ENCODE data around the gene C2CD4C.
"Not testable (repeated sequence)": the region's sequence is repeated elsewhere in the genome, so short reads cannot be mapped to it uniquely, and the experiment has no call there.

C2CD4C gene

GRCh38 chr19:418761-419671 lies 10.1 kb upstream of the C2CD4C start:
- no peak for DNase-seq (ENCODE audit: low read depth in 3 of 3, low spot score in 1 of 3)

DNA sequence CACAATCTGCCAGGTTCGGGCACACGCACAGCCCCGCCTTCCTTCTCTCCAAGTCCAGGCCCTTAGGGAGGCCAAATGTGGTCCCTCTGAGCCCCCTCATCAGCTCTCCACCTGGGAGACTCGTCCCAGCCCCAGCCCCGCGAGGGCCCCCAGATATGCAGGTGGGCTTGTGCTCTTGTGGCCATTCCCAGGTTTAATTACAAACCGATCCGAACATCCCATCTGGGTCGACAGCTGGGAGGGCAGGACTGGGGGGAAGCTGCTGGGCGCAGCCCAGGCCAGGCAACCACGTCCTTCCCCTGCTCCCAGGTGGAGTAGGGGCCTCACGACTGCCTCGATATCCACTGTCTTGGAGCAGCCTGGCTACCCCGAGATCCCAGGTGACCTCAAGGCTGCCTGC lies 7.5 kb upstream of the C2CD4C start:
- DNase-seq (ENCODE audit: low read depth in 3 of 3, low spot score in 1 of 3): no peak

DNA sequence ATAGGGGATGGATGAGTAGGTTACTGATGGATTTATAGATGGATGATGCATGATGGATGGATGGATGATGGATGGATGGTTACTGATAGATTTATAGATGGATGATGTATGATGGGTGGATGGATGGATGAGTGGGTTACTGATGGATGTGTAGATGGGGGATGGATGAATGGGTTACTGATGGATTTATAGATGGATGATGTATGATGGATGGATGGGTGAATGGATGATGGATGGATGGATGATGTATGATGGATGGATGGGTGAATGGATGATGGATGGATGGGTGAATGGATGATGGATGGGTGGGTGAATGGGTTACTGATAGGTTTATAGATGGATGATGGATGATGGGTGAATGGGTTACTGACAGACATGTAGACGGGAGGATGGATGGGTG lies 6.3 kb upstream of the C2CD4C start:
- DNase-seq (ENCODE audit: low read depth in 3 of 3, low spot score in 1 of 3): no peak

- no peak for DNase-seq (ENCODE audit: low read depth in 3 of 3, low spot score in 1 of 3)
Observed at GRCh38 chr19:413756-414420, 4.9 kb upstream of the C2CD4C start.

GRCh38 chr19:412356-413355 lies 3.7 kb upstream of the C2CD4C start:
- DNase-seq (ENCODE audit: low read depth in 3 of 3, low spot score in 1 of 3): no peak

- DNase-seq (ENCODE audit: low read depth in 3 of 3, low spot score in 1 of 3): no peak
Observed at GRCh38 chr19:411723-412355, 2.9 kb upstream of the C2CD4C start.

- DNase-seq (ENCODE audit: low read depth in 3 of 3, low spot score in 1 of 3): not testable (repeated sequence)
Observed at GRCh38 chr19:411121-411722, 2.3 kb upstream of the C2CD4C start.

DNA sequence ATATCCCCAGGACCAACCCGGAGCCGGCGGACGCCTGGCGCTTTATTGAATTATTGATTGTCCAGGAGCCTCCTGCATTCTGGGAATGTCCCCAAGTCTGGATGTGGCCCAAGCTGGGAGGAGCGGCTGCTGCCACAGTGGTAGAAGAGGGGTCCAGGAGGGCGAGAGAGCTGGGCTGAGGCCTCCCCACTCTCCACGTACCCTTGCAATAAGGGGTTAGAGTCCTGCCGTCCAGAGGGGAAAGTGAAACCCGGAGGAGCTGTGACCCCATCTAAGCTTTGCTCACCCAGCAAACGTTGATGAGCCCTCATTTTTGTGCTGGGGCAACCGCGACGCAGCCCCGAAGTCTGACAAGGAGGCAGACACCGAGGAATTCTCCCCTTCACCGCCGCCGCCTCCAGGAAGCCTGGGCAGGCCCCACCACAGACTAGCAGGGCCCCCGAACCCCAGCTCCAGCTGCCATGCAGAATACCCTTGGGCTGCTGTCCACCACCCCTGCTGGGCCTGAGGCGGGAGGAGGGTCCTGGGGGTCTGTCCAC lies 1.4 kb upstream of the C2CD4C start:
- DNase-seq (ENCODE audit: low read depth in 3 of 3, low spot score in 1 of 3): no peak

DNA sequence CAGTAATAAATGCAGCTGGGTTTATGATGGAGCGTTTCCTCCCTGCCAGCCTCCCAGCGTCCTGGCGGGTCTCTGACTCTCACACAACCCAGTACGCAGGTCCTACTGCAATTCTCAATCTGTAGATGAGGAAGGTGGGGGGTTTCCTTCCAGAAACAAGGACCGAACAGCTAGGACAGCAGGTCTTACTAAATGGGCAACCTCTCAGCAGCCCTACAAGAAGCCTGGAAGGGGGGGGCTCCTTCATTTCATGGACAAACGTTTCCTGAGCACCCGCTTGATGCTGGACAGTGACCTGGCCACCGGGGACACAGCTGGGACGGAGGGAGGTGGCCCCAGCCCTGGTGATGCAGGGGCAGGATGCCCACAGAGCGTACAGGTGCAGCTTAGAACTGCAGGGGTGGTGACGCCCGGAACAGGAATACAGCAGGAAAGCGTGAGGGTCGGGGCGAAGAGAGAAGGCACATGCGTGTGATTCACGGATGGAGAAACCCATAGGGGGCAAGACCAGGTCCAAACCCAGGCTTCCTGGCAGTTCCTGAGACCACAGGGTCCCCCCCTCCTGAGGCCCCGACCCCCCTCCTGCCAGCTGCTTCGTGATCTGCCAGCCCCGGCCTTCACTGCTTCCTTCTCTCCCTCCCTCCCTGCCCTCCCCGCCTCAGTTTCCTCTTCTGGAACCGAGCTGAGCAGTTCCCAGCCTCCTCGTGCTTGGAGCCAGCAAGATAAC lies 732 bp upstream of the C2CD4C start:
- DNase-seq (ENCODE audit: low read depth in 3 of 3, low spot score in 1 of 3): no peak

- DNase-seq (ENCODE audit: low read depth in 3 of 3, low spot score in 1 of 3): no peak
Observed at GRCh38 chr19:408441-408901, 476 bp downstream of the C2CD4C start.

- DNase-seq (ENCODE audit: low read depth in 3 of 3, low spot score in 1 of 3): no peak
Observed at GRCh38 chr19:407511-408440, 1.2 kb downstream of the C2CD4C start.

DNA sequence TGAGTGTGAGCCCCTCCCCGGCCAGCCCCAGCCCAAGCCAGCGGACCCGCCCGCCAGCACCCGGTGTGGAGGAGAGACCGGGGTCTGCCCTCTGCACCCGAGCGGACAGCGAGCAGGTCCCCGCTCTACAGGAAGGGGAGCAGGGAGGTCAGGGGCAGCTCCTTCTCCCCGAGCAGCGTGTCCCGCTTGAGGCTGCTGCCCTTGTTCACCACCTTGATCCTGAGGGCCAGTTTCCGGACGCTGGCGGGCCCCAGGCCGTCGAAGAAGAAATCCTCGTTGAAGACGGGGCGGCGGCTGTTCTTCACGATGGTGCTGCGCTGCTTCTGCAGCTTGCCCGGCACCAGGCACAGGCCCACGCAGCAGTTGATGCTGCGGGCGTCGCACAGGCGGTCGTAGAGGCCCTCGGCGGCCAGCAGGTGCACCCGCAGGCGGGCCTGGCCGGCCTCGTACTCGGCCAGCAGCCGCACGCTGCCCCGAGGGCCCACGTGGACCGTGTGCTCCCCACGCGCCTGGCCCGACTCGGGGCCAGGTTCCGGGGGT lies 1.9 kb downstream of the C2CD4C start:
- DNase-seq (ENCODE audit: low read depth in 3 of 3, low spot score in 1 of 3): no peak

GRCh38 chr19:406135-406781 lies 2.7 kb downstream of the C2CD4C start:
- no peak for DNase-seq (ENCODE audit: low read depth in 3 of 3, low spot score in 1 of 3)

GRCh38 chr19:405121-405965 lies 3.6 kb downstream of the C2CD4C start:
- DNase-seq (ENCODE audit: low read depth in 3 of 3, low spot score in 1 of 3): no peak

- no peak for DNase-seq (ENCODE audit: low read depth in 3 of 3, low spot score in 1 of 3)
Observed at GRCh38 chr19:403221-404027, 5.5 kb downstream of the C2CD4C start.

DNA sequence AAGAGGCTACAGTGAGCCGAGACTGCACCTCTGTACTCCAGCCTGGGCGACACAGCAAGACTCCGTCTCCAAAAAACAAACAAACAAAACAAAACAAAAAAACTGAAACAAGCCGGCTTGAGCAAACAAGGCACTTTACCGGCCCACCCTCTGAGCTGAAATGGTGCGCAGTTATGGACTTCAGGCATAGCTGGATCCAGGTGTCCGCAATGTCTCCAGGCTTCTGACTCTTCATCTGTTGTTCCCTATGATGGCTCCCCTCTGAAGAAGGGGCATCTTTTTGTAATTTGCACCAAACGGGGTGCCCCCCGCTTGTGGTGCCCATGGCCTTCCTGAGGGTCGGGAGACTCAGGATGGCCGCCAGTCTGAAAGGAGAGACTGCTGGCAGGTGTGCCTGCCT lies 6.2 kb downstream of the C2CD4C start:
- no peak for DNase-seq (ENCODE audit: low read depth in 3 of 3, low spot score in 1 of 3)

Data from stimulated activated CD4-positive, alpha-beta T cell treated with anti-CD3 and anti-CD28 coated beads, TNF-alpha, amount 100 ng/mL, for 1 hour (primary cell).